H1 (cell line): ENCODE results near the gene KCNMB1.

ENCODE experiments used
- CEBPB ChIP-seq: IDR thresholded peaks from 2 replicates; pipeline ENCODE4 v1.6.1; 2012; ENCODE audit warnings: low read depth, low read length
- CREB1 ChIP-seq: IDR thresholded peaks from 2 replicates; pipeline ENCODE4 v1.6.1; 2012; ENCODE audit warnings: inconsistent platforms
- EP300 ChIP-seq, 2 experiments: IDR thresholded peaks; 1 replicate in 1 of 2; 2 replicates in 1 of 2; pipeline ENCODE4 v1.6.1; 2011 to 2012; ENCODE audit warnings: low read depth in 2 of 2, low read length in 2 of 2, mild to moderate bottlenecking in 2 of 2, borderline replicate concordance in 1 of 2, inconsistent platforms in 1 of 2, moderate library complexity in 1 of 2
- JUND ChIP-seq: IDR thresholded peaks from 2 replicates; pipeline ENCODE4 v1.6.1; 2011; ENCODE audit warnings: mild to moderate bottlenecking, improper control_type of control experiment, low read length
- POLR2AphosphoS5 ChIP-seq: IDR thresholded peaks from 2 replicates; pipeline ENCODE4 v1.6.1; 2011; ENCODE audit warnings: low read depth, low read length
- POU5F1 ChIP-seq: IDR thresholded peaks from 2 replicates; pipeline ENCODE4 v1.6.1; 2011; ENCODE audit warnings: low read depth, mild to moderate bottlenecking, low read length, moderate library complexity
- RBBP5 ChIP-seq: IDR thresholded peaks from 2 replicates; pipeline ENCODE4 v1.7.1; 2012; ENCODE audit warnings: low read depth, mild to moderate bottlenecking, inconsistent platforms, low read length, moderate library complexity, borderline replicate concordance
- TF ChIP-seq, protein P1 (sequence below), 3 experiments: IDR thresholded peaks; 1 replicate in 2 of 3; 2 replicates in 1 of 3; pipeline versions ENCODE4 v1.5.1 to v1.6.1; 2011; ENCODE audit warnings: low read length in 3 of 3, mild to moderate bottlenecking in 3 of 3, inconsistent platforms in 2 of 3, low read depth in 1 of 3, moderate library complexity in 1 of 3; ENCODE audit not compliant: insufficient read depth in 1 of 3; ENCODE audit errors: control extremely low read depth in 1 of 3
- TF ChIP-seq, protein P2 (sequence below): IDR thresholded peaks from 2 replicates; pipeline ENCODE4 v1.6.1; 2012; ENCODE audit warnings: inconsistent platforms
- TF ChIP-seq, protein P3 (sequence below): IDR thresholded peaks from 2 replicates; pipeline ENCODE4 v1.6.1; 2011; ENCODE audit warnings: low read length, improper control_type of control experiment

GRCh38 chr5:170383227-170383626 lies 5.9 kb downstream of the KCNMB1 start:
- TF ChIP-seq EP300 (IDR thresholded peaks at IDR 0.05; ENCODE audit: borderline replicate concordance in 1 of 2, low read depth in 2 of 2, low read length in 2 of 2) = no peak
- TF ChIP-seq, protein P1, sequence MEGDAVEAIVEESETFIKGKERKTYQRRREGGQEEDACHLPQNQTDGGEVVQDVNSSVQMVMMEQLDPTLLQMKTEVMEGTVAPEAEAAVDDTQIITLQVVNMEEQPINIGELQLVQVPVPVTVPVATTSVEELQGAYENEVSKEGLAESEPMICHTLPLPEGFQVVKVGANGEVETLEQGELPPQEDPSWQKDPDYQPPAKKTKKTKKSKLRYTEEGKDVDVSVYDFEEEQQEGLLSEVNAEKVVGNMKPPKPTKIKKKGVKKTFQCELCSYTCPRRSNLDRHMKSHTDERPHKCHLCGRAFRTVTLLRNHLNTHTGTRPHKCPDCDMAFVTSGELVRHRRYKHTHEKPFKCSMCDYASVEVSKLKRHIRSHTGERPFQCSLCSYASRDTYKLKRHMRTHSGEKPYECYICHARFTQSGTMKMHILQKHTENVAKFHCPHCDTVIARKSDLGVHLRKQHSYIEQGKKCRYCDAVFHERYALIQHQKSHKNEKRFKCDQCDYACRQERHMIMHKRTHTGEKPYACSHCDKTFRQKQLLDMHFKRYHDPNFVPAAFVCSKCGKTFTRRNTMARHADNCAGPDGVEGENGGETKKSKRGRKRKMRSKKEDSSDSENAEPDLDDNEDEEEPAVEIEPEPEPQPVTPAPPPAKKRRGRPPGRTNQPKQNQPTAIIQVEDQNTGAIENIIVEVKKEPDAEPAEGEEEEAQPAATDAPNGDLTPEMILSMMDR (IDR thresholded peaks at IDR 0.05; ENCODE audit: control extremely low read depth in 1 of 3, insufficient read depth in 1 of 3, low read depth in 1 of 3, low read length in 3 of 3) = no peak
- TF ChIP-seq, protein P2, sequence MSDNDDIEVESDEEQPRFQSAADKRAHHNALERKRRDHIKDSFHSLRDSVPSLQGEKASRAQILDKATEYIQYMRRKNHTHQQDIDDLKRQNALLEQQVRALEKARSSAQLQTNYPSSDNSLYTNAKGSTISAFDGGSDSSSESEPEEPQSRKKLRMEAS = no peak
- no peak for TF ChIP-seq RBBP5
- no peak for TF ChIP-seq CREB1
- TF ChIP-seq, protein P3, sequence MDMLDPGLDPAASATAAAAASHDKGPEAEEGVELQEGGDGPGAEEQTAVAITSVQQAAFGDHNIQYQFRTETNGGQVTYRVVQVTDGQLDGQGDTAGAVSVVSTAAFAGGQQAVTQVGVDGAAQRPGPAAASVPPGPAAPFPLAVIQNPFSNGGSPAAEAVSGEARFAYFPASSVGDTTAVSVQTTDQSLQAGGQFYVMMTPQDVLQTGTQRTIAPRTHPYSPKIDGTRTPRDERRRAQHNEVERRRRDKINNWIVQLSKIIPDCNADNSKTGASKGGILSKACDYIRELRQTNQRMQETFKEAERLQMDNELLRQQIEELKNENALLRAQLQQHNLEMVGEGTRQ = no peak
- TF ChIP-seq POLR2AphosphoS5 = no peak
- TF ChIP-seq JUND = no peak
- no peak for TF ChIP-seq POU5F1
- TF ChIP-seq CEBPB = no peak
